Ishikawa (cell line): ENCODE measurements around the gene MEX3B.

ENCODE experiments used
- CEBPB ChIP-seq: IDR thresholded peaks from 2 replicates; pipeline ENCODE4 v1.6.1; 2012
- EP300 ChIP-seq: IDR thresholded peaks from 2 replicates; pipeline ENCODE4 v1.6.1; 2012; ENCODE audit warnings: borderline replicate concordance
- MAX ChIP-seq: IDR thresholded peaks from 2 replicates; pipeline ENCODE4 v1.6.1; 2012
- REST ChIP-seq: IDR thresholded peaks from 2 replicates; pipeline ENCODE4 v1.6.1; 2012; ENCODE audit warnings: low read depth, mild to moderate bottlenecking
- USF1 ChIP-seq: IDR thresholded peaks from 2 replicates; pipeline ENCODE4 v1.6.1; 2012
- YY1 ChIP-seq: IDR thresholded peaks from 2 replicates; pipeline ENCODE4 v1.6.1; 2012; ENCODE audit warnings: low read depth
- ZBTB7A ChIP-seq: IDR thresholded peaks from 2 replicates; pipeline ENCODE4 v1.6.1; 2012; ENCODE audit warnings: low read depth

GRCh38 chr15:82060817-82061216 lies 15.0 kb upstream of the MEX3B start:
- TF ChIP-seq ZBTB7A (no peak), MAX (no peak), EP300 (no peak), USF1 (no peak), YY1 (no peak), CEBPB (no peak), REST (no peak)
